SU-DHL-6 (cell line): ENCODE data around the gene SYCE1L.

Source experiments
- H2AFZ ChIP-seq: fragments of 200-600 bp; sonication (generic); 2 replicates; pipeline ENCODE4 v1.6.1; 2014; ENCODE audit warnings: low read depth, mild to moderate bottlenecking, moderate library complexity, mixed read lengths, antibody characterized with exemption, low read length; ENCODE audit not compliant: severe bottlenecking
- H3F3A ChIP-seq: fragments of 200-600 bp; shearing (Covaris generic); 2 replicates; pipeline ENCODE4 v1.6.0; 2016; ENCODE audit warnings: antibody characterized with exemption, mild to moderate bottlenecking; ENCODE audit not compliant: insufficient read depth
- H3K27ac ChIP-seq: fragments of 200-600 bp; sonication (generic); 2 replicates; pipeline ENCODE4 v1.5.1; 2016; ENCODE audit warnings: low read depth, mild to moderate bottlenecking, low read length, moderate library complexity, mixed read lengths
- H3K27me3 ChIP-seq: fragments of 200-600 bp; sonication (generic), shearing (Covaris generic); 2 replicates; pipeline ENCODE4 v1.6.0; 2014; ENCODE audit warnings: mild to moderate bottlenecking, low read length
- H3K36me3 ChIP-seq: fragments of 200-600 bp; sonication (generic); 2 replicates; pipeline ENCODE4 v1.6.1; 2014; ENCODE audit warnings: mild to moderate bottlenecking, low read length, mixed read lengths
- H3K4me2 ChIP-seq: fragments of 300-600, 200-600 bp; shearing (Covaris generic), sonication (generic); 2 replicates; pipeline ENCODE4 v1.6.0; 2014; ENCODE audit warnings: low read length, low read depth, mild to moderate bottlenecking; ENCODE audit not compliant: poor library complexity, severe bottlenecking
- H3K4me3 ChIP-seq: fragments of 200-600 bp; sonication (generic); 2 replicates; pipeline ENCODE4 v1.5.1; 2014; ENCODE audit warnings: antibody characterized with exemption, low read length, mild to moderate bottlenecking, mixed read lengths; ENCODE audit not compliant: insufficient read depth, poor library complexity, severe bottlenecking
- H3K79me2 ChIP-seq: fragments of 200-600 bp; sonication (generic); 2 replicates; pipeline ENCODE4 v1.6.1; 2014; ENCODE audit warnings: mild to moderate bottlenecking, low read length, moderate library complexity; ENCODE audit not compliant: insufficient read depth
- H3K9ac ChIP-seq: fragments of 200-600 bp; sonication (generic); 2 replicates; pipeline ENCODE4 v1.7.0; 2014; ENCODE audit warnings: mild to moderate bottlenecking, low read length
- H3K9me2 ChIP-seq: fragments of 200-600 bp; sonication (generic); replicated peaks from 2 replicates; pipeline ENCODE4 v1.6.1; 2014; ENCODE audit warnings: low read length; ENCODE audit not compliant: insufficient read depth
- H3K9me3 ChIP-seq: fragments of 200-600 bp; sonication (generic); 2 replicates; pipeline ENCODE4 v1.6.1; 2014; ENCODE audit warnings: low read length, mixed read lengths; ENCODE audit not compliant: insufficient read depth
- H4K20me1 ChIP-seq: fragments of 200-600 bp; sonication (generic); 2 replicates; pipeline ENCODE4 v1.6.1; 2014; ENCODE audit warnings: low read depth, mild to moderate bottlenecking, antibody characterized with exemption, low read length, moderate library complexity, mixed read lengths
- EZH2phosphoT487 ChIP-seq: fragments of 200-600 bp; sonication (generic), shearing (Covaris generic); conservative IDR thresholded peaks from 2 replicates; pipeline ENCODE4 v1.6.1; 2018; ENCODE audit warnings: mild to moderate bottlenecking, antibody characterized with exemption, low read length, moderate library complexity, mixed read lengths
- TF ChIP-seq, protein P1 (sequence below): fragments of 200-600 bp; sonication (generic); IDR thresholded peaks from one replicate; pipeline ENCODE4 v1.5.1; 2017; ENCODE audit warnings: antibody characterized with exemption, mild to moderate bottlenecking, low read length, moderate library complexity; ENCODE audit not compliant: insufficient read depth, poor library complexity, severe bottlenecking

The SYCE1L gene

DNA sequence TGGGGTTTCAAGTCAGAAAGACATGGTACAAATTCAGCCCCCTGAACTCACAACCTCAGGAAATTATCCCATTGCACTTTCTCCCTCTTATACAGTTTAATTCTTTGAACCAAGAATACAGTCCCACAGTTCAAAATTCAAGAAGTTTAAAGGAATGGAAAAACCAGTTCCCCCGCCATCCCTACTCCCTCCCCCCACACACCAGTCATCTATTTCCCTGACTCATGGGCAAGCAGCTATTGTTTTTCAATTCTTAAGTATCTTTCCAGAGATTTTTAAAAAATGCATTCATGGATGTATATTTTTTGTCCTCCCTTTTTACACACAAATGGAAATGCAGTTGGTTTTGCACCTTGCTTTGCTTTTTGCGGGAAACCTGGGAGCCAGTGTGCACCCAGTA lies 7.3 kb downstream of the SYCE1L start:
- Histone ChIP-seq H3K4me2 (no peak overlapping the region), H3K27me3 (no peaks in the 10 kb centered on the region)

GRCh38 chr16:77207030-77207429 lies 7.8 kb downstream of the SYCE1L start:
- Histone ChIP-seq H3F3A (no peaks in the 10 kb centered on the region), H3K36me3 (no peaks in the 10 kb centered on the region), H4K20me1 (no peaks in the 10 kb centered on the region), H3K9ac (no peak overlapping the region), H3K9me3 (no peaks in the 10 kb centered on the region), H3K27ac (no peak overlapping the region), H3K9me2 (no peaks in the 10 kb centered on the region), H3K79me2 (no peaks in the 10 kb centered on the region), H2AFZ (no peak overlapping the region), H3K27me3 (no peaks in the 10 kb centered on the region), H3K4me2 (no peak overlapping the region), H3K4me3 (no peak overlapping the region)
- TF ChIP-seq EZH2phosphoT487 = no peak
- TF ChIP-seq, protein P1, sequence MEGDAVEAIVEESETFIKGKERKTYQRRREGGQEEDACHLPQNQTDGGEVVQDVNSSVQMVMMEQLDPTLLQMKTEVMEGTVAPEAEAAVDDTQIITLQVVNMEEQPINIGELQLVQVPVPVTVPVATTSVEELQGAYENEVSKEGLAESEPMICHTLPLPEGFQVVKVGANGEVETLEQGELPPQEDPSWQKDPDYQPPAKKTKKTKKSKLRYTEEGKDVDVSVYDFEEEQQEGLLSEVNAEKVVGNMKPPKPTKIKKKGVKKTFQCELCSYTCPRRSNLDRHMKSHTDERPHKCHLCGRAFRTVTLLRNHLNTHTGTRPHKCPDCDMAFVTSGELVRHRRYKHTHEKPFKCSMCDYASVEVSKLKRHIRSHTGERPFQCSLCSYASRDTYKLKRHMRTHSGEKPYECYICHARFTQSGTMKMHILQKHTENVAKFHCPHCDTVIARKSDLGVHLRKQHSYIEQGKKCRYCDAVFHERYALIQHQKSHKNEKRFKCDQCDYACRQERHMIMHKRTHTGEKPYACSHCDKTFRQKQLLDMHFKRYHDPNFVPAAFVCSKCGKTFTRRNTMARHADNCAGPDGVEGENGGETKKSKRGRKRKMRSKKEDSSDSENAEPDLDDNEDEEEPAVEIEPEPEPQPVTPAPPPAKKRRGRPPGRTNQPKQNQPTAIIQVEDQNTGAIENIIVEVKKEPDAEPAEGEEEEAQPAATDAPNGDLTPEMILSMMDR = no peak

More for the DNA sequence above, 7.3 kb downstream of the SYCE1L start:
- no peak overlapping the region for H2AFZ ChIP-seq
- no peak overlapping the region for H3K4me3 ChIP-seq
- no peaks in the 10 kb centered on the region for H4K20me1 ChIP-seq
- H3K9me2 ChIP-seq = no peaks in the 10 kb centered on the region
- no peak overlapping the region for H3K9ac ChIP-seq
- no peaks in the 10 kb centered on the region for H3K36me3 ChIP-seq
- H3F3A ChIP-seq = no peaks in the 10 kb centered on the region
- no peaks in the 10 kb centered on the region for H3K9me3 ChIP-seq
- TF ChIP-seq EZH2phosphoT487 = no peak
- TF ChIP-seq, protein P1 = no peak
- H3K79me2 ChIP-seq = no peaks in the 10 kb centered on the region
- no peak overlapping the region for H3K27ac ChIP-seq

DNA sequence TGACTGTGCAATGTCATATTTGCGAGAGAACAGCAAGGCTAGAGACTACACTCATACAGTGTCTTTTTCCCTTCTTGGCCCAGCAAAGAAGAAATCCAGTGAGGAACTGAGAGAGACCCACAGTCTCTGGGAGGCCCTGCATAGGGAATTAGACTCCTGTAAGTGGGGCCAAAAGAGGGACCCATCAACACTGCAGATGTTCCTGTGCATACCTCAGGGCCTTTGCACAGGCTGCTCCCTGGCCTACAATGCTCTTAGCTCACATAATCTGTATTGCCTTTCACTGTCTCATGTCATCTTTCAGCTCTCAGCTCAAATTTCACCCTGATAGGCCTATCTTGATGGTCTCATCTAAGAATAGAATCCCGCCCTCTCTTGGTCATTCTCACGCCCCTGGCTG lies 9.2 kb downstream of the SYCE1L start:
- H3K27me3 ChIP-seq = no peaks in the 10 kb centered on the region
- no peak overlapping the region for H3K4me2 ChIP-seq
- H2AFZ ChIP-seq = no peak overlapping the region
- no peak overlapping the region for H3K9ac ChIP-seq
- H3F3A ChIP-seq = no peaks in the 10 kb centered on the region
- TF ChIP-seq, protein P1 = no peak
- no peak for TF ChIP-seq EZH2phosphoT487
- H3K9me2 ChIP-seq = no peaks in the 10 kb centered on the region
- H3K36me3 ChIP-seq = no peaks in the 10 kb centered on the region
- no peaks in the 10 kb centered on the region for H3K9me3 ChIP-seq
- no peak overlapping the region for H3K4me3 ChIP-seq
- H4K20me1 ChIP-seq = no peaks in the 10 kb centered on the region
- no peak overlapping the region for H3K27ac ChIP-seq
- no peaks in the 10 kb centered on the region for H3K79me2 ChIP-seq
